Ovary (tissue), 3 donors: ENCODE measurements around the gene CLMN.

Experiments
- EP300 ChIP-seq: sonication (generic); formaldehyde crosslinking; IDR thresholded peaks from one replicate; pipeline ENCODE4 v1.6.1; 2017; ENCODE audit warnings: antibody characterized with exemption
- POLR2A ChIP-seq: fragments of 450-650 bp; IDR thresholded peaks from one replicate; pipeline ENCODE4 v1.6.1; 2017; ENCODE audit warnings: antibody characterized with exemption, mild to moderate bottlenecking, moderate library complexity
- TF ChIP-seq, protein P1 (sequence below), 3 donors: fragments of 450-650 bp in 2 of 3; fragments of 200-600 bp in 1 of 3; IDR thresholded peaks; one replicate each; pipeline versions ENCODE4 v1.5.1 to v1.8.0; 2016 to 2022; ENCODE audit warnings: antibody characterized with exemption in 3 of 3, mild to moderate bottlenecking in 1 of 3
- donor health status: DM: no; HTN: no; CAD: no.

- TF ChIP-seq POLR2A: no peak
- TF ChIP-seq, protein P1, sequence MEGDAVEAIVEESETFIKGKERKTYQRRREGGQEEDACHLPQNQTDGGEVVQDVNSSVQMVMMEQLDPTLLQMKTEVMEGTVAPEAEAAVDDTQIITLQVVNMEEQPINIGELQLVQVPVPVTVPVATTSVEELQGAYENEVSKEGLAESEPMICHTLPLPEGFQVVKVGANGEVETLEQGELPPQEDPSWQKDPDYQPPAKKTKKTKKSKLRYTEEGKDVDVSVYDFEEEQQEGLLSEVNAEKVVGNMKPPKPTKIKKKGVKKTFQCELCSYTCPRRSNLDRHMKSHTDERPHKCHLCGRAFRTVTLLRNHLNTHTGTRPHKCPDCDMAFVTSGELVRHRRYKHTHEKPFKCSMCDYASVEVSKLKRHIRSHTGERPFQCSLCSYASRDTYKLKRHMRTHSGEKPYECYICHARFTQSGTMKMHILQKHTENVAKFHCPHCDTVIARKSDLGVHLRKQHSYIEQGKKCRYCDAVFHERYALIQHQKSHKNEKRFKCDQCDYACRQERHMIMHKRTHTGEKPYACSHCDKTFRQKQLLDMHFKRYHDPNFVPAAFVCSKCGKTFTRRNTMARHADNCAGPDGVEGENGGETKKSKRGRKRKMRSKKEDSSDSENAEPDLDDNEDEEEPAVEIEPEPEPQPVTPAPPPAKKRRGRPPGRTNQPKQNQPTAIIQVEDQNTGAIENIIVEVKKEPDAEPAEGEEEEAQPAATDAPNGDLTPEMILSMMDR (IDR thresholded peaks at IDR 0.05): no peak
- no peak for TF ChIP-seq EP300
Measured at GRCh38 chr14:95294834-95295599, 24.7 kb downstream of the CLMN start.
